Inflammatory macrophage treated with lipopolysaccharide for 1 hour (primary cell): ENCODE measurements around the gene MRPS26.
"Not testable (repeated sequence)": the region's sequence is repeated elsewhere in the genome, so short reads cannot be mapped to it uniquely, and the experiment has no call there.

ENCODE experiments used
- DNase-seq, 2 donors: peaks; one replicate each; pipeline ENCODE4 v3.0.0-alpha.2; 2020 to 2022

MRPS26 gene

DNA sequence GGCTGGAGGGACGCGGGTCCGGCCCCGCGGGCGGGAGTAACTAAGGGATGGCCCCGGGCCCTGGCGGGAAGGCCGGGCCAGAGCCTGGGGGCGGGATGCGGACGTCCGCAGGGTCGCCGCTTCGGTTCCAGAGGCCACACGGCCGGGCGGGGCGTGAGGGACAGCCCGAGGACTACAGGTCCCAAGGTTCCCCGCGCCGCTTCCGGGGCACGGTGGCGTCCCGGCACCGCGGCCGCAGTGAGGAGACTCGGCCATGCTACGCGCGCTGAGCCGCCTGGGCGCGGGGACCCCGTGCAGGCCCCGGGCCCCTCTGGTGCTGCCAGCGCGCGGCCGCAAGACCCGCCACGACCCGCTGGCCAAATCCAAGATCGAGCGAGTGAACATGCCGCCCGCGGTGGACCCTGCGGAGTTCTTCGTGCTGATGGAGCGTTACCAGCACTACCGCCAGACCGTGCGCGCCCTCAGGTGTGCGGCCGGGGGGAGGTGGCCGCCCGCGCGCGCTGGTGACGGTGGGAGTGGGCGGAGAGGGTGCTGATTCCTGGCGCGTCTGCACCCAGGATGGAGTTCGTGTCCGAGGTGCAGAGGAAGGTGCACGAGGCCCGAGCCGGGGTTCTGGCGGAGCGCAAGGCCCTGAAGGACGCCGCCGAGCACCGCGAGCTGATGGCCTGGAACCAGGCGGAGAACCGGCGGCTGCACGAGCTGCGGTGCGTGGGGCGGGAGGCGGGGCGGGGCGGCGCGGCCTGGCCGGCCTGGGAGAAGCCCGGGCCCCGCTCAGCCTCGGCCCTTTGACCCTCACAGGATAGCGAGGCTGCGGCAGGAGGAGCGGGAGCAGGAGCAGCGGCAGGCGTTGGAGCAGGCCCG is at the start of gene MRPS26:
TSS of gene MRPS26 (plus strand) at position 237 of the 861 bp plus-strand sequence. CDS start at position 254, 17 bp downstream.
- DNase-seq: peak; percentile 82 to 83

DNA sequence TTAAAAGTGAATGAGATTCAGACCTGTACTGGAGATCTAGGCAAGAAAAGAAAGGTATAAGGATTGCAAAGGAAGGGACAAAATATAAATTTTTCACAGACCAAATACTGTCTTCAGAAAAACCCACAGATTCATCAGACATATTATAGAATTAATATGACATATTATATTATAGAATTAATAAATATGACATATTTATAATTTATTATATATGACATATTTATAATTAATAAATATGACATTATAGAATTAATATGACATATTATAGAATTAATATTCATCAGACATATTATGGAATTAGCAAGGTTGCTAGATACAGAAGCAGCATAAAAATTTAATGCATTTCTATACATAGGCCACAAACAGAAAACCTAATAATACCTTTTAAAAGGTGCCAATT is 47.1 kb upstream of the MRPS26 start:
- no peak for DNase-seq

DNA sequence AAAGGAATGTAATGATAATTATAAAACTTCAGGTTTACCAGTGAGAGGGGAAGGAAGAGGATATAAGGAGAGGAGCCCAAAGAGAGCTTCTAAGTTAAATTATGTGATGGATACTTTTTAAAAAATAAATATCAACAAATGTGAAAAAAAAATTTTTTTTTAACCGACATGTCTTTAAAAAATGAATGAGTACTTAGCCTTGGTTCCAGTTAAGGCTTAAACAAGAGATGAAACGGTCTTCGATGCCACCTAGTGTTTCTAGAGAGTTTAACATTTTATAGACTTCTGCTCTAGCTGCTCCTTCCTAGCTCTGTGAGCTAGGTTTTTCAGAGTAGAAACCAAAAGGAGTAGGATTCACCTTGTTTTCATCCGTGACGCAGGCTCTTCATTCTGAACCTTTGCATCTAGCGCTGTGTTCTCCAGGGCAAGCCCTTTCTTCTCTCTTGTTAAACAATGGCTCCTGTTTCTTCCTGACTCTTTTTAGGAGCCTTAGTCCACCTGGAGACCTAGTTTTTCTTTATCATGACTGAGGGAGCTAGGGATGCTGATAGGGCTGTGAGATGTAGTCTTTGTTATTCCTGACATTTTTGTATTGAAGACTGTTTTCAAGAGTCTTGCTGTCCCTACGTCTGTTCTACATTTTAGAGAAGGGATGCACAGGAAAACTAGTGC is 44.9 kb upstream of the MRPS26 start:
- DNase-seq: peak; percentile 30 to 65

DNA sequence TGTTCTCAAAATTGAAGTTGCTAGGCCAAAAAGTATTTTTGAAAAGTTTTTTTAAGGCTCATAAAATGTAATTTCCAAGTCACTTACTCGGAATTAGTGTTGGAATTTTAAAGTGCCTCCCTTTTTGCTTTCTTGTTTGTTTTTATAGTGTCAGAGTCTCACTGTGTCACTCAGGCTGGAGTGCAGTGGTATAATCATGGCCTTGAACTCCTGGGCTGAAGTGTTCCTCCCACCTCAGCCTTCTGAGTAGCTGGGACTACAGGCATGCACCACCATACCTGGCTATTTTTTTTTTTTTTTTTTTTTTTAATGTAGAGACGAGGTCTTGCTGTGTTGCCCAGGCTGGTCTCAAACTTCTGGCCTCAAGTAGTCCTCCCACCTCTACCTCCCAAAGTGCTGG is 42.4 kb upstream of the MRPS26 start:
- DNase-seq: no peak

DNA sequence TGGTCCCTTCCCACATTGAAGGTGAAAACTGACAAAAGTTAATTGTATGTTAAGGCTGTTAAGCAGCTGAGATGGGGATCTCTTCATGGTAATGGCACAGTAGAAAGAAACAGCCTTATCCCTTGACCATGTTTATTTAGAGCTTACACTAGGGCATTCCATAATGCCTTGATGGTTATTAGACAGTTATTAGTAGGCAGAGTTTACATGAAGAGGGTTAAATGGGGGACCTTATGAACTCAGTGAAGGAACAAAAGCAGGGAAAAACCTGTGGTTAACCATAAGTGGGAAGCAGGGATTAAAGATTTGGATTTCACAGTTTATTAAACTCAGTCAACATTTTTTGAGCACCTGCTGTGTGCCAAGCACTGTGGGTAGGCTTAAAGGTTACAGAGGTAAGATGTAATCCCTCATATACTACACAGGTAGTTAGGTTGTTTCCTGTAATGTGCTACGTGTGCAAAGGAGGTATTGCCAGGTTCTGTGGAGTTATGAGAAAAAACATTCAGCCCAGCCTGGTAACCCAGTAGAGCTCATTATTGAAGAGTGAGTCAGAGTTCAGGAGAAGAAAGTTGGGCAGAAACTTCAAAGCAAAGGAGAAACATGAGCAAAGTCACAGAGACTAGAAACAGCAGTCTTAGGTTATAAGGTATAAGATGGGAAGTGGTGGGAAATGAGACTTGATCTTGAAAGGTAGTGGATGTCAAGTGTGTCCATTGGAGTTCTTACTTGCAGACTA is 34.7 kb upstream of the MRPS26 start:
- no peak for DNase-seq

DNA sequence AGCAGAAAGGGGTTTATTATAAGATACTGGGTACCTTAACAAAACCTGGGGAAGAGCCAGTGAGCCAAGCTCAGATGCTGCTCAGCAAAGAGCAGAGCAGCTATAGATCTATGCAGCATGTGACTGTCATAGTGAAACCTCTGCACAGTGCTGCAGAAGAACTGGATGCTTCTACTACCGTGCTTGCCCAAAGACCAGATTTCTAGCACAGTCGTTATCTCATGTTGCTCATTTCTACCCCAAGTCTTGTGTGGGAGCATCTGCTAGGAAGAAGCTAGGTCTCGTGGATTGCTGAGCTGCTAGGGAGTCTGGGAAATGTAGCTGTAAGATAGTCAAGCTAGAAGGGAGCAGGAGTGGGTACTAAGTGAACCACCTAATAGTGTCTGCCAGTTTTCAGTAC is 34.1 kb upstream of the MRPS26 start:
- DNase-seq: no peak

DNA sequence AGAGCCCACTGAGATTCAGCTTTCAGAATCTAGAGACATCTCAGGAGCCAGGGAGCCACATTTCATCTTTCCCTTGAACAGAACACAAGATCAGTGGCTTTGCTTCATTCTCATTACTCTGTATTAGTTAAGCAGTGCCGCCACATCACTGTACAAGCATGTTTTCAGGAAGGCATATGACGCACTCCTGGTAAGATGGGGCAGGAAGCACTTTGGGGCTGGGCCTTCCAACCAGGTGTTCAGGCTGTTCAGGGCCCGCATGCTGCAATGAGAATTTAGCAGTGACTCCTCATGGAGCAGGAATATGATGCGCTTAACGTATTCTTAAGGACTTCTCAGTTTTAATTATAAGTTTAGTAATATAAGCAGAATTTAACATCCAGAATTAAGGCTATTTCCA is 32.1 kb upstream of the MRPS26 start:
- DNase-seq: no peak

DNA sequence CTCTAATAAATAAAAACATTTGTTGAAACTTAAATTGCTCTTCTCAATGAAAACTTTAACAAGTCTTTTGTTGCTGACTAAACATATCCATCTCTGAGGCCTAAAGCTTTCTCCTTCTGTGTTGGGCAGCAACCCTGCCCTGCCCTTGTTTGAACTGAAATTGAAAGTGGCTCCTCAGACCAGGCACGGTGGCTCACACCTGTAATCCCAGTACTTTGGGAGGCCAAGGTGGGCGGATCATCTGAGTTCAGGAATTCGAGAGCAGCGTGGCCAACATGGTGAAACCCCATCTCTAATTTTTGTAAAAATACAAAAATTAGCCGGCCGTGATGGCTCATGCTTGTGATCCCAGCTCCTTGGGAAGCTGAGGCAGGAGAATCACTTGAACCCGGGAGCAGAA is 31.7 kb upstream of the MRPS26 start:
- no peak for DNase-seq

DNA sequence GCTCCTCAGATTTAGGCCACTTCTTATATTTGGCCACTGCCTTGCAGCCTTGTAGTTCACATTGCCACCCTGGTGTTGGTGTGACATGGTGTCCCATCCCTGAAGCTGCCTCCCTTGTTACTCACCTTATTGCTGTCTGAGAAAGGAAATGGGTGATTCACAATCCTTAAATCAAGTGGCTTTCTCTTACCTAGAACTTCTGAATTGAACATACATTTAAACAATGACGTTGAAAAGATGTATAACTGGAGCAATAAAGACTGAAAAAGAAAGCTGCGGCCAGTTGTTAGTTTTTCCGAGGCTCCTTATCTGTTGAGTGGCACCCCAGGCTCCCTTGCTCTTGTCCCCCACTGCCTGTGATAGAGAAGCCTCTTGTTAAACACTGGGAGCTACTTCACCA is 31.2 kb upstream of the MRPS26 start:
- DNase-seq: no peak

DNA sequence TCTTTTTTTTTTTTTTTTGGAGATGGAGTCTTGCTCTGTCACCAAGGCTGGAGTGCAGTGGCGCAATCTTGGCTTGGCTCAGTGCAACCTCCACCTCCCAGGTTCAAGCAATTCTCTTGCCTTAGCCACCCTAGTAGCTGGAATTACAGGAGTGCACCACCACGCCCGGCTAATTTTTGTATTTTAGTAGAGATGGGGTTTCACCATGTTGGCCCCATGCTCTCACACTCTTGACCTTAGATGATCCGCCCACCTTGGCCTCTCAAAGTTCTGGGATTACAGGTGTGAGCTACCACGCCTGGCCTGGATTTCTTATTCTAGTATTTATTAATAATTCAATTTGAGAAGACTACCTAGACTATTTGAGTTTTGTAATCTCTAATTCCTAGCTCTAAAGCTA is 30.6 kb upstream of the MRPS26 start:
- not testable (repeated sequence) for DNase-seq

DNA sequence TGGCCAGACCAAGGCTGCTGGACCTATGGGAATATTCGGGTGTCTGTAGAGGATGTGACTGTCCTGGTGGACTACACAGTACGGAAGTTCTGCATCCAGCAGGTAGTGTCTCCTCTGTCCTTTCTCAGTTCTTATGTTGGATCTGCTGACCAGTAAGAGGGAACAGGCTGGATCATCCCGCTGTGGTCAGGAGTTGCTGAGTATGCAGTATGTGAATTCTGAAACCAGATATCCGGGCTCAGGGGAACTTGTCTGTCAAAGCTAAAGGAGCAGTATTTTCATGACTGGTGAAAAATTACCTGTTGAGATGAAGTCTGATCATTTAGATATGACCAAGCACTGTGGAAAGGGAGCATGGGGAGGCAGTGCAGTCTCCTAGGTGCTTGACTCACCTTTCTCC is 24.5 kb upstream of the MRPS26 start:
- no peak for DNase-seq

DNA sequence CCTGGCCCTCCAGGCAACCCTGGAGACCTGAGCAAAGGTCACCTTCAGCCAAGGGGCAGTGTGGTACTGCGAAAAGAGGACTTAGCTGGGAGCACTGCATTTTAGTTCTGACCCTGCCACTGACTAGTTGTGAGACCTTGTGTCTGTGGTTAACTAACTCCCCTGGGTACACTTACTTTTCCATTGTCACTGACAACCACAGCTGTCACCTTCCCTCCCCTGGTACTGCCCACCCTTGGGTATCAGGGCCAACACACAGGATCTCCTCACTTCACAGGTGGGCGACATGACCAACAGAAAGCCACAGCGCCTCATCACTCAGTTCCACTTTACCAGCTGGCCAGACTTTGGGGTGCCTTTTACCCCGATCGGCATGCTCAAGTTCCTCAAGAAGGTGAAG is 24.1 kb upstream of the MRPS26 start:
- DNase-seq: no peak

DNA sequence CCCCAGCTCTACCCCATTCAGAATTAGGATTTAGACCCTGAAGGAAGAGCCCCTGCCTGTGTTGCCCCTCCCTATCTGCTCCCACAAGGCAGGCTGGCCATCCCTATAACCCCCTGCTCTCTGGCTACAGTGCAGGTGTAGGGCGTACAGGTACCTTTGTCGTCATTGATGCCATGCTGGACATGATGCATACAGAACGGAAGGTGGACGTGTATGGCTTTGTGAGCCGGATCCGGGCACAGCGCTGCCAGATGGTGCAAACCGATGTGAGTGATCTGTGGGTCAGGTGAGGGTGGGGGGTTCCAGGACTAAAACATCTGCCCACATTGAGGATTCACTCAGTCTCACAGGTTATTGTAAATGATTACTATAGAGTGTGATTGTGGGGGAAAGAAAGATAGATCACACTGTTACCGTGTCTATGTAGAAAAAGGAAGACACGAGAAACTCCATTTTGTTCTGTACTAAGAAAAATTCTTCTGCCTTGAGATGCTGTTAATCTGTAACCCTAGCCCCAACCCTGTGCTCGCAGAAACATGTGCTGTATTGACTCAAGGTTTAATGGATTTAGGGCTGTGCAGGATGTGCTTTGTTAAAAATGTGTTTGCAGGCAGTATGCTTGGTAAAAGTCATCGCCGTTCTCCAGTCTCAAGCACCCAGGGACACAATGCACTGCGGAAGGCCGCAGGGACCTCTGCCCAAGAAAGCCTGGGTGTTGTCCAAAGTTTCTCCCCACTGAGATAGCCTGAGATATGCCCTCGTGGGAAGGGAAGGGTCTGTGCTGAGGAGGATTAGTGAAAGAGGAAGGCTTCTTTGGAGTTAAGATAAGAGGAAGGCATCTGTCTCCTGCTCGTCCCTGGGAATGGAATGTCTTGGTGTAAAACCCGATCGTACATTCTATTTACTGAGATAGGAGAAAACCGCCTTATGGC is 23.0 kb upstream of the MRPS26 start:
- not testable (repeated sequence) for DNase-seq

DNA sequence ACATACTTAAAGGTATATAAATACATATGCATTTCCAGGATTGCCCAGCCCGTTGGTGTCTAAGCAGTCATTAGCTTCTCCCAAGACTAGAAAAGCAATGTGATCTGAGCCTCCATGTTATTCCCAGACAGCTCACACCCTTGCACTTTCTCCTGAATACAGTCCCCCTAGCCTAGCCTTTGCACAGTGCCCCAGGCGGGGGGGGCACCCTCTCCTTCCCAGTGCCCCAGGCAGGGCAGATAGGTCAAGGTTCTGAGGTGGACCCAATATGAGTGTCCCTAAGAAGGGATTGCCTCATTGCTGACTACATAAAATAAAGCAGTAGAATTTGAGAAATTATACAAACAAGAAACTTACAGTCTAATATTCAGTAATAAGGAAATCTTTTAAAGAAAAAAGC is 17.9 kb upstream of the MRPS26 start:
- no peak for DNase-seq

DNA sequence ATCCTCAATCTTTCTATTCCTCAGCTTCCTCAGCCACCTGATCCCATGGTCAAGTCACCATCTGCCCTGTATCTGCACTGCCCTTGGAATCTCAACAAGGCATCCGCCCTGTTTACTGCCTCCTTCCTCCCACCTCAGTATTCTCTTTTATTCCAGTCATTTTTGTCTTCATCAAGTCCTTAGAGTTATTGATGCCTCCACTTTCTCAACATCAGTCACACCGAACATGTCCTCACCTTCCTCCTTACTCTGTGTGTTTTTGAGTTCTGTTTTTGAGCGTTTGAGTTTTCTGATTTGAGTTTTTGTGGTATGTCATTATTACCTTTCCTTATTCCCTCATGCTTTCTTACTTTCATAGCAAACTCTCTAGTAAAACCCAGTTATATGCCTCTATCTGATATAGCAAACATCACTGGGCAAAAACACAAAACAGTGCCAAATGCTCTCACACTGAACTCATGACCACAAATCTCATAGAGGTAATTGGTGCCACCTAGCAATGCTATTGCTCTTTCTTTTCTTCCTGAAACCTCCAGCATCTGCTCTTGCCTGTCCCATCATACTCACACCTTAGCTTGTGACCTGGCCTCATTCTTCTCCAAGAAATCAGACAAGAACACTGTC is 14.2 kb upstream of the MRPS26 start:
- no peak for DNase-seq

DNA sequence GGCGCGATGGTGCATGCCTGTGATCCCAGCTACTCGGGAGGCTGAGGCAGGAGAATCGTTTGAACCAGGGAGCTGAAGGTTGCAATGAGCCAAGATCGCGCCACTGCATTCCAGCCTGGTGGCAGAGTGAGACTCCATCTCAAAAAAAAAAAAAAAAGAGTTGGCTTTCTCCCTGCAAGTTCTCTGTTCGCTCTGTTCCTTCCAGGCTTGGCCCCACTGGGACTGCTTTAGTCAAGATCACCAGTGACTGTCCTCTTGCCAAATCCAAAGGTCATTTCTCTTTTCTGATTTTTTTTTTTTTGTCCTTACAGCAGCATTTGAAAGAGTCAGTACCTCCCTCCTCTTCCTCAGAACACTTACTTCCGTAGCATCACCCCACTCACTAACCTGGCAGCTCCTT is 13.2 kb upstream of the MRPS26 start:
- no peak for DNase-seq

DNA sequence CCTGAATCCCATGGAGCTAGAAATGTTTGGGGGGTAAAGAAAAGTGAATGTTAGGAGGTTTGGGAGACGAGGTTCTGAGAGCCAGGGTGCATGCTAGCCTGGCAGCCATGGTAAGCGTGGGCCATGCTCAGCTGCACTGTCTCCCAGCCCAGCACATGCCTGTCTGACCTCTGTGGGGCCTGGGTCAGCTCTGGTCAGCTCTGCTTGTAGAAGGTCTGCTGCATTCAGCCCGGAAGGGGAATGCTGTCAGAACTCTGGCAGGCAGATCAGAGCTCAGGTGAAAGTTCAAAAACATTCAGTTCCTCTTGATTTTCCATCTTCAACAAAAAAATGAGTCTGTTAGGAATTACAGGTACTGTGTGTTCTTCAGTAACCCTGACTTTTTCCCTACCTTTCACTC is 8.2 kb upstream of the MRPS26 start:
- DNase-seq: no peak

DNA sequence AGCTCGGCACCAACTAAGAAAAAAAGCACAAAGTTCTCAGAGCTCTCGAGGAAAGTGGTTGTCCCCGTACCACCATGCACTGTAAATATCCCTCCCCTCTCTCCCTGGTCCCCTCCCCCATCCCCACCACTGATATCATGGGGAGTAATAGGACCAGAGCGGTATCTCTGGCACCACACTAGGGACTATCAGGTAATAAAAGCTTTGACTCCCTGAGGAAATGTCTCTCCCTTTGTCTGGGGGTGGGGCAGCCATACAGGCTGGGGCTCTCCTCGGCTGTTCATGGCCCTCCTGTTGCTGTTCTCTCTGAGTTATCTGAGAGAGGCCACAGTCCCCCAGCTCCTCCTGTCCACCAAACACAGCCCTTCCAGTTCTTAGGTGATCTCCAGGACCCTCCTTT is 7.4 kb upstream of the MRPS26 start:
- DNase-seq: no peak

DNA sequence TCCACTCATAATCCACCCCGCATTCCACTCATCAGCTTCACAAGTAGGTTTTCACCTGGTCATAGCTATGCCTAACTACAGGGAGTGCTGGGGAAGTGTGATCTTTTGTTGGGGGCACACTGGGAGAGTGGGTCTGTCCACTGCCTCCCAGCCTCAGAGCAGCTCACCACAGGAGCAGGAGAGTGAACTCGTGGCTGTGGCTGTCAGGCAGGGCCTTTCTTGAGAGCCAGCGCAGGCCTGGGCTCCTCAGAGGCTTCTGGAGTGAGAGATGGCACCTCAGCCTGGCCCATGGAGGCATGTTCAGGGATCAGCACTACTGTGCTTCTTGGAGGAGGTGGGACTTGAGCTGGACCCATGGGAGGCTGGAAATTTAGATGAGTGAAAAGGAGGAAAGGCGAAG is 6.4 kb upstream of the MRPS26 start:
- DNase-seq: no peak

DNA sequence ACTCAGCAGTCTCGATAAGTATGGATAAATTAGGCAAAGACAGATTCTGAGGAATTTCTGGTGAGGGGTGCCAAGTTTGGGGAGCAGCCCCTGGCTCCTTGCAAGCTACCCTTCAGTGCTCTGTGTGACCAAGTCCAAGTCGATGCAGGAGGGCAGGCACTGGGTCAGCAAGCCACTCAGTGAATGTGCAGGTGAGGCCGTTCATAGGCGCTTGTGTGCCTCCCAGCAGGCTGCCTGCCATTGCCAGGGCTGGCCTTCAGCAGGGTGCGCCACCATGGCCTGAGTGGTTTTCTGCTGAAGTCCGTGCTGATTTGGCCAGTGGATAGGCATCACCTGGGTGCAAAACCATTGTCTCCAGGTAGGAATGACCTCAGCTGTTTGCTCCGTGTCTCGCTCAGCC is 5.8 kb upstream of the MRPS26 start:
- no peak for DNase-seq

DNA sequence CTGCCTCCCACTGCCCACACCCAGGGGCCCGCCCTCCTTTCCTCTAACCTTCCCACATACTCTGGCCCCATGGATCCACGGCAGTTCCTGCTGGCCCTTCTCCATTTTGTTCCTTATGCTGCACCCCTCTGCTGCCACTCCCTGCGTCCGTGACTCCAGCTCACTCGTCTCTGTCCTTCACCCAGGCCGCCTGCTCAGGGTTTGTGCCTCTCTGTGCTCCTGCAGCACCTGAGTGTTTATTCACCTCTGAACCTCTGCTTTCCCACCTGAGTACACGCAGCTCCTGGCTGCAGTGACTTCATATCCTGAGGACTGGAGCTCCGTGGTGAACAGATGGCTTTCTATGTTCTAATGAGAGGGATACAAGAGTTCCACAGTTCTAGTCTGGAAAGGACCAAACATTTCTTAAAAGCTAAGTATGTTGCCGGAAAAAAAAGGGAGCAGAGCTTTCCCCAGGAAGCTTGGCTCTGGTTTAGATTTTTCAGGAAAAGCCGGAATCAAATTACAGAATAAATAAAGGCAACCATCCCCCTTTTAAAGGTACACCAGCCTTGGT is 3.9 kb upstream of the MRPS26 start:
- no peak for DNase-seq

DNA sequence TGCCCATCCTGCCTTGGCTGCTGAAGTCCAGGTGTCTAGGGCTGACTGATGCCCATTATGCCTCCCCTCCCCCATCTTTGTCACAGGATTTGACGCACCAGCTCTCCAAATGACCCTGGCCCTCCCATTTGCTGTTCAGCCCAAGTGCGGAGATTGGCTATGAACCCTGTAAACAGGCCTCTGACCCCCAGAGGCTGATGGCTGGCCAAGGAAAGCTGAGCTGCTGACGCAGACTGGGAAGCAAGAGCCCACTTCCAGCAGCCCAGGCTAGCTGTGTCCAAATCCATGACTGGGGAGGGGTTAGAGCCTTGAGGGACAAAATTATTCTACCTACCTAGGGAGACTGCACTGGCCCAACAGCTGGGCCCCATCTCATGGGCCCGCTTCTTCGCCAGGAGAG is 3.2 kb upstream of the MRPS26 start:
- no peak for DNase-seq
